Activated CD8-positive, alpha-beta memory T cell treated with anti-CD3 and anti-CD28 coated beads for 1 hour (primary cell): ENCODE data around the gene NUDT22.
A peak's percentile ranks its signal among the peaks of the same experiment; 100 is the strongest.
"Not testable (repeated sequence)": the region's sequence is repeated elsewhere in the genome, so short reads cannot be mapped to it uniquely, and the experiment has no call there.

Source experiments
- DNase-seq, 2 donors: peaks; one replicate each; pipeline ENCODE4 v3.0.0-alpha.2; 2020; ENCODE audit warnings: low read depth in 1 of 2; ENCODE audit errors: extremely low read depth in 1 of 2

Gene NUDT22

DNA sequence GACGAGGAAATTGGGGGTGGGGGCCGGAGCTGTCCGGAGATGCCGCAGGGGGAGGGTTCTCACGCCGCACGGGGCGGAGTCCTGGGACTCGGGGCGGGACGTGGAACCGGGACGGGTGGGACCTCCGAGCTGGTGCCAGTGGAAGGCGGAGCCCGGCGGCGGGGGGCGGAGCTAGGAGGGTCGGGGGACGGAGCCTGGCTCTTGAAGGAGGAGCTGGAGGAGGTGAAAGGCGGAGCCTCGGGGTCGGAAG is 15.1 kb downstream of the NUDT22 start:
- DNase-seq = no peak

GRCh38 chr11:64241491-64242374 is 15.7 kb downstream of the NUDT22 start:
- peak; percentile 99 for DNase-seq

DNA sequence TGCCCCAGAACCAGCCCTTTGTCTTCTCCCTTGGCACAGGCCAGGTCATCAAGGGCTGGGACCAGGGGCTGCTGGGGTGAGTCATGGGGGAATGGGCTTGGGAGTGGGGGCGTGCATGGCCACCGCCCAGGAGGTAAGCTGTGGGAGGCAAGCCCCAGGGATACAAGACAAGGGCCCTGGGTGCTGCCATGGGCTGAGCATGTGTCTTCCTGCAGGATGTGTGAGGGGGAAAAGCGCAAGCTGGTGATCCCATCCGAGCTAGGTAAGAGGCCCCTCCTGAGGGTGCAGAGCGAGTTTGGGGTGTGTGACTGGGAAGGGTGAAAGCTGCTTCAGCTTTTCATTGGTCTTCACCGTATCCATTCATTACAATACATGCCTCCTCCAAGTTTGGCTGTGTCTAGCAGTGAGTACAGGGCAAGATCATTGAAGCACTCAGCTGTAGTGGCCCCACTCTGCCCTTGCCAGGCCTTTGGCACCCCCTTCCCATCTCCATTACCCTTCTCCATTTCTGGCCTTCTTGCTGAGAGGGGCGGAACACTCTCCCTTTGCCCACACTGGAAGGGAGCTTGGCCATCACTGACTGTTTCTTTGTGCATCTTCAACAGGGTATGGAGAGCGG is 17.3 kb downstream of the NUDT22 start:
- no peak for DNase-seq

GRCh38 chr11:64244107-64244506 is 18.0 kb downstream of the NUDT22 start:
- no peak for DNase-seq

- DNase-seq = no peak
Measured at GRCh38 chr11:64244966-64245365, 18.9 kb downstream of the NUDT22 start.

- peak in 1 of 2 donors; percentile 32 for DNase-seq
Measured at GRCh38 chr11:64245401-64245796, 19.3 kb downstream of the NUDT22 start.

DNA sequence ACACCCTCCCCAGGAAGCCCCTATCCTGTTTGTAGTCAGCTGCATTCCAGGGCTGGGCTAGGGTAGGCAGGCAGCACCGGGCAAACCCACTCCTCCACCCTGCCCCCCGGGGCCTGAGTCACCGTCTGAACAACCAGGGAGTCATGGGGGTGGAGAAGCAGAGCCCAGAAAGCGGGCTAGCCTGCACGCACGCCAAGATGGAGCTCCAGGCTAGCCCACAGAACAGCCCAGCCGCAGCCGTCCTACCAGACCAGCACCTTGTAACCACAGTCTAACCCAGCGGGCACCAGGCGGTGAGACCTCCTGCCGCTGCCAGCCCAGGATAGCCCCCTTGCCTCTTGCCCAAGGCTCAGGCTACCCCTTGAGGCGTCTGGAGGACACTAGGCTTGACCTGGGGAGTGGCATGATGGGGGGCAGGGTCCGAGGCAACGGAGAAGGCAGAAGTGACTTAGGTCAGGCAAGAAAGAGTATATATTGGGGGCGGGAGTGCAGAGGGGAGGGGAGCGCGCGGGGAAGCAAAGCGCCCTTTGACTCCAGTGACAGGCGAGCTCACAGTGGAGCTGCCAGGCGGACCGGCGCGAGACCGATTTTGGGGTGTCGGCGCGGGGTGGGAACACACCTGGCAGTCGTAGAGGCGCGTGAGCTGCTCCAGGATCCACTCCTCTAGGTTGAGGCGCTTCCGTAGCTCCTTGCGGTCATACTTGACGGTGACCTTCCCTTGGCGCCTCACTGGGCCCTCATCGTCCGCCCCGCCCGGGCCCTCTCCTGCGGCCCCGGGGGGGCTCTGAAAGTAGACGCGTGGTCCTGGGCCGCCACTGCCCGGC is 19.9 kb downstream of the NUDT22 start:
- peak in 1 of 2 donors; percentile 52 for DNase-seq

- not testable (repeated sequence) for DNase-seq
Measured at GRCh38 chr11:64246621-64246870, 20.5 kb downstream of the NUDT22 start.

GRCh38 chr11:64246871-64247728 is 21.0 kb downstream of the NUDT22 start, which contains the start of gene PPP1R14B:
Gene PPP1R14B, minus strand, starts transcription at chr11:64246943. Its CDS starts 270 bp downstream, at chr11:64246673.
- DNase-seq = peak in 1 of 2 donors; percentile 72

DNA sequence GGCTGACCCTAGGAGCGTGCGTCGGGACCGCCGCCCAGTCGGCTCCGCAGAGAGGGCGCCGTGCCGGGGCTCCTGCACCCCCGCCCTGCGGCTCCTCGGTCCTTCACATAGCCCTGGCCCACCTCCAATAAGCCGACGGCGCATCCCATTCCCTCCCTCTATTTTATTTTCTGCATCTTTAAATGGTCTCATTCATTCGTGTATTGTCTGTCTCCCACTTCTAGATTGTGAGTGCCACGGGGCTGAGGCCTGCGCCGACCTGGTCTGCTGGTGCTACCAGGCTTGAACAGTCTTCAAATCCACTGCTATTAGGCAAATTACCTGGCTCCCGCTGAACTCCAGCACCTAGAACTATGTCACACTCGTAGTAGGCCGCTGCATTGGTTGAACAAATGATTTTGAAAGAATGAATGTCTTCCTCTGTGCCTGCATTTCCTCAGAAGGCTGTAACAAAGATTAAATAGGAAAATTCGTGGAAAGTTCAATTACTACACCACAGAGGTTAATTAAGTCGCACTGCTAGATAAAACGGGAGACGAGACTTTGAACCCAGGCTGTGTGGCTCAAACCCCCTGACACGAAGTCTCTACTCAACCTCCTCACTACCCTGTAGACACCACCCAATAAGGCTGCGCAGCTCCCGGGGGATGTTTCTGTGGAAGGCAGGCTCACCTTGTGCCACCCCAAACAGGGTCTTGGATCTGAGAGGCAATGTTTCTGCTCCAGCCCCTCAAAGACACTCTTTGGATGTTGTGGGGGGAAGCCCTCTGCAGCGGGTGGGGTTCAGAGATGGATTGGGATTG is 21.9 kb downstream of the NUDT22 start:
- no peak for DNase-seq

- no peak for DNase-seq
Measured at GRCh38 chr11:64248578-64248977, 22.5 kb downstream of the NUDT22 start.

GRCh38 chr11:64249038-64249437 is 23.0 kb downstream of the NUDT22 start:
- DNase-seq = no peak

GRCh38 chr11:64249563-64250414 is 23.7 kb downstream of the NUDT22 start:
- DNase-seq = no peak

- no peak for DNase-seq
Measured at GRCh38 chr11:64250415-64251015, 24.4 kb downstream of the NUDT22 start.

DNA sequence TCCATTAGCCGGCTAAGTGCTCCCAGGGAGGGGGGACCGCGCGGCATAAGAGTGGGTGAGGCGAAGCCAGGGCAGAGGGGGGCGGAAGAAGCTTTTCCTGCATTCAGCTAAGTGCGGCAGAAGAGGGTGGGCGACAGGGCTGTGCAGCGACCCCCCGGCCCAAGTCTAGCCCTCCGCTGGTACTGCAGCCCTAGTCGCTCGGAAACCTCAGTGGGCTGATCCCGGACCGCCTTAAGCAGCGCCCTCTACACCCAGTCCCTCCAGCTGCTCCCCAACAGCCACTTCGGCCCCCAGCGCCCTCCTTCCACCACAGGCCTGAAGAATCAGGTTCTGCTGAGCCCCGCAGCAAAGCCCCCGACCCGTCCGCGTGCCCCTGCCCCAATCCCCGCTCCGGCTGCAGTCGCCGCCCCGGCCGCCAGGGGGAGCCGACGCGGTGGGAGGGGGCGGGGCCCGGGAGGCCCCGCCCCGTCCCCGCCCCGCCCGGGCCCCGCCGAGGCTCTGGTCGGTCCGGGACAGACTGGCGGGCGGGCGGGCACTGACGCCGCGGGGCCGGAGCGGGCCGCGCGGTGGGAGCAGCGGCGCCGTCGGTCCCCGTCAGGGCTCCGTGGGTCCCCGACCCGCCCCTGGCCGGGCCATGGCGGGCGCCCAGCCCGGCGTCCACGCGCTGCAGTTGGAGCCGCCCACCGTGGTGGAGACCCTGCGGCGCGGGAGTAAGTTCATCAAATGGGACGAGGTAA is 25.1 kb downstream of the NUDT22 start, which contains the start of gene PLCB3:
Gene PLCB3 (plus strand): TSS at position 515 of the 737 bp plus-strand sequence. CDS start 120 bp downstream, at position 635.
- DNase-seq = peak in 1 of 2 donors; percentile 56

DNA sequence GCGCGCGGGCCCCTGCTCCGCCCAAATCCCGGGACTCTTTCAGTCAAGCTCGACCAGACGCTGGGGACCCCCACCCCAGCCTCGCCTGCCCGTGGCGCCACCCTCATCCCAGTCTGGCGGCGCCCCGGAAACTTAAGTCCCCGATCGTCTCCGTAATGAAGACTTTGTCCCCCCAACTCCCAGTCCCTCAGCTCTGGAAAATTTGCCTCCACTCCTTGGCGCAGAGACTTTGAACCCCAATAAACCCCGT is 25.6 kb downstream of the NUDT22 start:
- DNase-seq = no peak

- DNase-seq = no peak
Measured at GRCh38 chr11:64252003-64252872, 26.2 kb downstream of the NUDT22 start.
